GM18507 (cell line): ENCODE measurements around the gene MFRP.

Experiments used
- DNase-seq: peaks from one replicate; pipeline ENCODE4 v3.0.0; 2011; ENCODE audit warnings: low read depth; ENCODE audit not compliant: insufficient read length; ENCODE audit errors: extremely low spot score
- FAIRE-seq: peaks from 2 replicates; lab custom pipeline; 2011; peaks lifted over from hg19 to GRCh38; lab: Jason Lieb, UNC

Gene MFRP

GRCh38 chr11:119373921-119374631 is 27.6 kb upstream of the MFRP start:
- DNase-seq (no peak), FAIRE-seq (peak; percentile 26)

- FAIRE-seq (no peak), DNase-seq (no peak)
These were observed 26.8 kb upstream of the MFRP start for GRCh38 chr11:119373059-119373920.

GRCh38 chr11:119372260-119373058 is 26.0 kb upstream of the MFRP start:
- no peak for DNase-seq
- no peak for FAIRE-seq

- no peak for DNase-seq
- FAIRE-seq = no peak
These were observed 25.3 kb upstream of the MFRP start for GRCh38 chr11:119371778-119372182.

GRCh38 chr11:119371067-119371601 is 24.6 kb upstream of the MFRP start:
- DNase-seq (no peak), FAIRE-seq (no peak)

GRCh38 chr11:119370486-119371046 is 24.1 kb upstream of the MFRP start:
- FAIRE-seq (no peak), DNase-seq (no peak)

GRCh38 chr11:119369132-119369925 is 22.8 kb upstream of the MFRP start:
- DNase-seq (no peak), FAIRE-seq (no peak)

GRCh38 chr11:119368121-119369034 is 21.9 kb upstream of the MFRP start:
- FAIRE-seq = no peak
- DNase-seq = no peak

GRCh38 chr11:119367661-119368120 is 21.2 kb upstream of the MFRP start:
- DNase-seq (no peak), FAIRE-seq (no peak)

- FAIRE-seq = no peak
- no peak for DNase-seq
These were observed 20.4 kb upstream of the MFRP start for GRCh38 chr11:119366690-119367620.

- FAIRE-seq = no peak
- no peak for DNase-seq
These were observed 18.6 kb upstream of the MFRP start for GRCh38 chr11:119365071-119365591.

GRCh38 chr11:119363851-119364590 is 17.5 kb upstream of the MFRP start:
- FAIRE-seq = no peak

GRCh38 chr11:119363081-119363850 is 16.8 kb upstream of the MFRP start:
- DNase-seq (no peak), FAIRE-seq (no peak)

More at GRCh38 chr11:119363851-119364590, 17.5 kb upstream of the MFRP start:
- peak; percentile 62 for DNase-seq

GRCh38 chr11:119362741-119363080 is 16.2 kb upstream of the MFRP start:
- FAIRE-seq (no peak), DNase-seq (no peak)
